Upper lobe of left lung (tissue), 6 donors: ENCODE data around the gene CSF2RB. TPM values are rescaled to one million over a fixed set of nuclear protein-coding genes. Genes with fewer than 3 reads are reported as not detected.
A peak's percentile ranks its signal among the peaks of the same experiment; 100 is the strongest.

ENCODE experiments used
- ATAC-seq, 2 donors: fragments of 200-7000 bp; cut with Tn5 transposase; one replicate each; pipeline ENCODE4 v1.9.1; 2022; ENCODE audit warnings: mild to moderate bottlenecking in 2 of 2, moderate library complexity in 2 of 2; ENCODE audit not compliant: low FRiP score in 2 of 2
- DNase-seq, 2 donors: peaks; one replicate each; pipeline ENCODE4 v3.0.0-alpha.2; 2019 to 2020
- H3K27ac ChIP-seq, 4 donors: fragments of 200-600 bp; sonication (generic); one replicate each; pipeline ENCODE4 v1.5.1; 2016 to 2019
- H3K27me3 ChIP-seq, 4 donors: fragments of 200-600 bp; sonication (generic); one replicate each; pipeline ENCODE4 v1.5.1; 2017 to 2019
- H3K36me3 ChIP-seq, 4 donors: fragments of 200-600 bp; sonication (generic); one replicate each; pipeline ENCODE4 v1.5.1; 2016 to 2019
- H3K4me1 ChIP-seq, 4 donors: fragments of 200-600 bp; sonication (generic); one replicate each; pipeline ENCODE4 v1.5.1; 2018 to 2019
- H3K4me3 ChIP-seq, 4 donors: fragments of 200-600 bp; sonication (generic); one replicate each; pipeline ENCODE4 v1.5.1; 2017 to 2019; ENCODE audit warnings: mild to moderate bottlenecking in 2 of 4, moderate library complexity in 1 of 4
- H3K9me3 ChIP-seq, 4 donors: fragments of 200-600 bp; sonication (generic); one replicate each; pipeline ENCODE4 v1.5.1; 2018 to 2019
- CTCF ChIP-seq, 6 experiments: fragments of 450-650 bp in 4 of 6; fragments of 200-600 bp in 2 of 6; sonication (generic) in 2 of 6; IDR thresholded peaks; one replicate each; pipeline ENCODE4 v1.5.1; 2016 to 2019; ENCODE audit warnings: antibody characterized with exemption in 6 of 6
- EP300 ChIP-seq, 4 donors: sonication (generic); formaldehyde crosslinking; IDR thresholded peaks; one replicate each; pipeline ENCODE4 v1.5.1; 2017; ENCODE audit warnings: antibody characterized with exemption in 4 of 4, control low read depth in 2 of 4
- POLR2A ChIP-seq, 4 donors: fragments of 450-650 bp; IDR thresholded peaks; one replicate each; pipeline ENCODE4 v1.5.1; 2016 to 2017; ENCODE audit warnings: antibody characterized with exemption in 4 of 4, mild to moderate bottlenecking in 2 of 4
- POLR2AphosphoS5 ChIP-seq, 2 donors: sonication (generic); formaldehyde crosslinking; IDR thresholded peaks; one replicate each; pipeline ENCODE4 v1.5.1; 2017; ENCODE audit warnings: antibody characterized with exemption in 2 of 2
- WGBS, 2 donors: methylation state at CpG; one replicate each; pipeline ENCODE4 v1.1.5; 2017 to 2018; 5-methylcytosine and 5-hydroxymethylcytosine counted together
- total RNA-seq, 6 donors: library from RNA; depleted of rRNA in 4 of 6; stranded (reverse); fragments of >200 nt in 4 of 6; gene quantifications; one replicate each; pipeline versions ENCODE4 v1.1.0 to v1.2.1, GENCODE V29; 2016 to 2021
- donor health status: DM: no; HTN: no; CAD: no; lungs with moderate emphysema.
- donor health status: DM: no; HTN: yes; CAD: no; lungs with severe emphysema.

The CSF2RB gene
- total RNA-seq, 6 donors from 2014 or later, result 8.2 to 43.0 (median 24.2) TPM

- ATAC-seq, result no peak
- H3K4me1 ChIP-seq, result peaks cover 8 to 13% (median 11%) of the 10 kb centered on the region in 4 donors
- H3K36me3 ChIP-seq, result no peaks in the 10 kb centered on the region
- no peaks in the 10 kb centered on the region for H3K27me3 ChIP-seq
- DNase-seq, result no peak
- peak overlapping the region in 3 of 4 donors; percentile 30 to 50 (median 48) for H3K4me3 ChIP-seq
- WGBS, 2 donors, result 89 to 100% methylated on average over 1 of the region's 1 CpG
- H3K9me3 ChIP-seq, result no peaks in the 10 kb centered on the region
- H3K27ac ChIP-seq, result peak overlapping the region; percentile 65 to 88 (median 84)
- no peak for TF ChIP-seq POLR2AphosphoS5 (IDR thresholded peaks at IDR 0.05)
Observed at GRCh38 chr22:36914390-36914752, 943 bp downstream of the CSF2RB start.

GRCh38 chr22:36916034-36916433, 2.6 kb downstream of the CSF2RB start:
- Histone ChIP-seq H3K4me3 (no peak overlapping the region), H3K4me1 (peaks cover 8 to 13% (median 11%) of the 10 kb centered on the region in 4 donors), H3K9me3 (no peaks in the 10 kb centered on the region), H3K27ac (no peak overlapping the region), H3K36me3 (no peaks in the 10 kb centered on the region), H3K27me3 (no peaks in the 10 kb centered on the region)
- TF ChIP-seq CTCF (IDR thresholded peaks at IDR 0.05) (no peak), EP300 (IDR thresholded peaks at IDR 0.05) (no peak), POLR2A (IDR thresholded peaks at IDR 0.05) (no peak), POLR2AphosphoS5 (IDR thresholded peaks at IDR 0.05) (no peak)
- DNase-seq (no peak), ATAC-seq (no peak)

GRCh38 chr22:36918586-36919284, 5.3 kb downstream of the CSF2RB start:
- H3K9me3 ChIP-seq, result no peaks in the 10 kb centered on the region
- H3K27me3 ChIP-seq, result no peaks in the 10 kb centered on the region
- H3K36me3 ChIP-seq, result peaks cover 0 to 4% (median 0%) of the 10 kb centered on the region in 4 donors
- H3K4me1 ChIP-seq, result peaks cover 4 to 15% (median 13%) of the 10 kb centered on the region in 4 donors
- no peak overlapping the region for H3K27ac ChIP-seq
- no peak for TF ChIP-seq EP300 (IDR thresholded peaks at IDR 0.05)
- no peak for TF ChIP-seq POLR2AphosphoS5 (IDR thresholded peaks at IDR 0.05)
- TF ChIP-seq POLR2A (IDR thresholded peaks at IDR 0.05), result no peak
- no peak for TF ChIP-seq CTCF (IDR thresholded peaks at IDR 0.05)
- no peak overlapping the region for H3K4me3 ChIP-seq
- no peak for DNase-seq
- WGBS, 2 donors, result 68 to 73% methylated on average over 3 of the region's 3 CpGs
- ATAC-seq, result no peak

GRCh38 chr22:36921309-36922104, 8.1 kb downstream of the CSF2RB start:
- ATAC-seq, result peak; percentile 59 to 60
- H3K4me1 ChIP-seq, result peaks cover 4 to 15% (median 13%) of the 10 kb centered on the region in 4 donors

More at GRCh38 chr22:36921309-36922104, 8.1 kb downstream of the CSF2RB start:
- Histone ChIP-seq H3K9me3 (no peaks in the 10 kb centered on the region), H3K27ac (peak overlapping the region; percentile 7 to 66 (median 14)), H3K36me3 (peaks cover 0 to 22% (median 7%) of the 10 kb centered on the region in 4 donors), H3K4me3 (no peak overlapping the region), H3K27me3 (no peaks in the 10 kb centered on the region)
- TF ChIP-seq POLR2A (IDR thresholded peaks at IDR 0.05), result no peak
- TF ChIP-seq CTCF (IDR thresholded peaks at IDR 0.05), result no peak
- TF ChIP-seq EP300 (IDR thresholded peaks at IDR 0.05), result no peak
- TF ChIP-seq POLR2AphosphoS5 (IDR thresholded peaks at IDR 0.05), result no peak
- 58 to 63% methylated on average over 12 to 13 of the region's 15 CpGs for WGBS, 2 donors
- peak in 1 of 2 donors; percentile 63 for DNase-seq
